ENCODE data around the gene EEF1AKMT1. TPM values are rescaled to one million over a fixed set of nuclear protein-coding genes. Genes with fewer than 3 reads are reported as not detected.

EEF1AKMT1 gene
- total RNA-seq, 4 donors from 2014 or later, result 7.4 to 20.0 (median 13.4) TPM

DNA sequence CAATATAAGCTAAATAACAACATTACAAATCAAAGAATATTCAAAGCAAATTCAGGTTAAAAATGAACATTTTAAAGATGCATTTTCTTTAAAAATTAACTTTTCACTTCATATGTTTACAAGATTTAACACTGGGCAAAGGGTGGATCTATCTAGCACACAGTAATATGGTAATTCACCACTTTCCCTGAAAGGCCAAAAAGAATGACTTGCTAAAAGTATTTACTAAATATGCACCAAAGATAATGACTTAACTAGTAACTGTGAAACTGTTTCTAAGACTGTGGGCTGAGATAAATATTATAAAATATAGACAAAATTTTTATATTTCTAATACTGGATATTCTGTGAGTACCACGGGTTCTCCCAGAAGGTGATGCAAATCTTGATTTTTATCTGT is 4.5 kb upstream of the EEF1AKMT1 start:
- TF ChIP-seq, protein P1, sequence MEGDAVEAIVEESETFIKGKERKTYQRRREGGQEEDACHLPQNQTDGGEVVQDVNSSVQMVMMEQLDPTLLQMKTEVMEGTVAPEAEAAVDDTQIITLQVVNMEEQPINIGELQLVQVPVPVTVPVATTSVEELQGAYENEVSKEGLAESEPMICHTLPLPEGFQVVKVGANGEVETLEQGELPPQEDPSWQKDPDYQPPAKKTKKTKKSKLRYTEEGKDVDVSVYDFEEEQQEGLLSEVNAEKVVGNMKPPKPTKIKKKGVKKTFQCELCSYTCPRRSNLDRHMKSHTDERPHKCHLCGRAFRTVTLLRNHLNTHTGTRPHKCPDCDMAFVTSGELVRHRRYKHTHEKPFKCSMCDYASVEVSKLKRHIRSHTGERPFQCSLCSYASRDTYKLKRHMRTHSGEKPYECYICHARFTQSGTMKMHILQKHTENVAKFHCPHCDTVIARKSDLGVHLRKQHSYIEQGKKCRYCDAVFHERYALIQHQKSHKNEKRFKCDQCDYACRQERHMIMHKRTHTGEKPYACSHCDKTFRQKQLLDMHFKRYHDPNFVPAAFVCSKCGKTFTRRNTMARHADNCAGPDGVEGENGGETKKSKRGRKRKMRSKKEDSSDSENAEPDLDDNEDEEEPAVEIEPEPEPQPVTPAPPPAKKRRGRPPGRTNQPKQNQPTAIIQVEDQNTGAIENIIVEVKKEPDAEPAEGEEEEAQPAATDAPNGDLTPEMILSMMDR (IDR thresholded peaks at IDR 0.05), result no peak
- no peak for ATAC-seq (ENCODE audit: low FRiP score)
- DNase-seq (ENCODE audit: low spot score), result no peak

DNA sequence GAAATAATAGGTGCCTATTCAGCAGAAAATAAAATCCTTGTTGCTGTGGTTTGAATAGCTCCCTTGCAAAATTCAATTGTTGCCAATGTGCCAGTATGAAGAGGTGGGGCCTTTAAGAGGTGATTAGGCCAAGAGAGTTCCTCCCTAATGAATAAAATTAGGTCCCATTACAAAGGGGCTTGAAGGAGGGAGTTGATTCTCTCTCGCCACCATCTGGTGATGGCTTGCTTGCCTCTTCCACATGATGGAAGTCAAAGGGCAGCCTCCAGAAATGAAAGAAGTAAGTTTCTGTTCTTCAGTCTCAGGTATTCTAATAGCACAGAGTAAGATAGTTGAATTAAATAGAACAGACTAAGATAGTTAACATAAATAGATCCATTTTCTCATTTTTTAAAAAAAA is 3.0 kb upstream of the EEF1AKMT1 start:
- ATAC-seq (ENCODE audit: low FRiP score) (no peak), DNase-seq (ENCODE audit: low spot score) (no peak)
- TF ChIP-seq, protein P1 (IDR thresholded peaks at IDR 0.05), result no peak

DNA sequence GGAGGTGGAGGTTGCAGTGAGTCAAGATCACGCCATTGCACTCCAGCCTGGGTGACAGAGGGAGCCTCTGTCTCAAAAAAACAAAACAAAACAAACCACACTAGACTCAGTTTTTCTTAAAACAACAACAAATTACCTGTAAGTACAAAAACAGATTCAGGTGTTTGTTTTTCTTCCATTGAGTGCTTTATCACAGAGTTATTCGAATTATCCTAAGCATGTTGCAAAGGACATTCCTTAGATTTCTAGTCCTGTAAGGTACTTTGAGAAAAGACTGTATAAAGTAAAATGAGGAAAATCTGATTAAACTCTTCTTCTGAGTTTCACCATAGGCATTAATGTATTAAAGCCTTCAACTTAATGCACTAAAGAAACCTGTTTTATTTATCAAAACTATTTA is 2.2 kb upstream of the EEF1AKMT1 start:
- TF ChIP-seq, protein P1 (IDR thresholded peaks at IDR 0.05), result no peak
- no peak for DNase-seq (ENCODE audit: low spot score)
- no peak for ATAC-seq (ENCODE audit: low FRiP score)

DNA sequence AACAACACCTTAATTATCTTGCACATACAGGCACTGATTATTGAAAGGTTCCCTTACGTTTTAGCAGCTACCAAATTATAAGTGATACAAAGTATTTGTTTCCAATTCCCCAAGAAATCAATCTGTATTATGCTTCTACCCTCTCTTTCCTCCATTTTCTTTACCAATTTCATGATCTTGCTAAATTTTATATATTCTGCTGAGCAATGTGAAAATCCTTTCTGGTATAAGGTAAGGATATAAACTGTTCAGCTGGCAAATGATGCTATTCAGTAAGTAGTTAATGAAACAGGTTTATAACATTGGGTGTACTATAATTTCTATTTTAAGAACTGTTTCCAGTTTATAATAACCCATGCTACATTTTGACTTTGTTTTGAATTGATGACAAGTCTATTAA is 985 bp upstream of the EEF1AKMT1 start:
- TF ChIP-seq, protein P1 (IDR thresholded peaks at IDR 0.05), result no peak
- ATAC-seq (ENCODE audit: low FRiP score) (no peak), DNase-seq (ENCODE audit: low spot score) (no peak)

DNA sequence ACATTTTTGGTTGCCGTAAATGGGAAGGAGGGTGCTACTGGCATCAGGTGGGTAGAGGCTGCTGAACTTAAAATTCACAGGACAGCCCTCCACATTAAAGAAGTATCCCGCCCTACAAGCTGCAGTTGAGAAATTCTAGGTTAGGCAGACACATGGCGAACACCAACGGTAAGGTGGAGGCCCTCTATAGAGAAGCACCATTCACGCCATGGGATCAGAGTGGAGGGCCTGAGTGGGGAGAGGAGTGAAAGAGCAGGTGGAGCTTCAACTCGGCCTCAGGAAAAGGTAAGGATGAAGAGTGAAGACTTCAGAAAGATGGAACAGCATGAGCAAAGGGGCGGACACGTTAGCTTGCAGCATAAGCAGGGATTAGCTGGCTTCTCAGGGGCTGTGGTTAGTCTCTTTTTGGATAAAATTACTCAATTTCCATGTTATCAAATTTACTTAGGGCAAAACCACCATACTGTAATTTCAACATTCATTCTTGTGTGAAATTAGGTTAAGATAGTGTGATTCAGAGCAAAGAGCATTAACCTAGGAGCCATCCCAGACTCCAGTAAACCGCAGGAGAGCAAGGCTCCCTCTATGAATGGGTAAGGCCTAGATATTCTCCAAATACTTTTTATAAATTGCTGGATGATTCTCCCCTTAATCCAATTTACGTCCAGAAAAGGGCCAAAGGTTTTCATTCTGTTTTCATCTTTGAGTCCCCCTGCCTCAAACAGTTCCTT is 1.2 kb downstream of the EEF1AKMT1 start:
- ATAC-seq (ENCODE audit: low FRiP score) (no peak), DNase-seq (ENCODE audit: low spot score) (no peak)
- TF ChIP-seq, protein P1 (IDR thresholded peaks at IDR 0.05), result no peak

DNA sequence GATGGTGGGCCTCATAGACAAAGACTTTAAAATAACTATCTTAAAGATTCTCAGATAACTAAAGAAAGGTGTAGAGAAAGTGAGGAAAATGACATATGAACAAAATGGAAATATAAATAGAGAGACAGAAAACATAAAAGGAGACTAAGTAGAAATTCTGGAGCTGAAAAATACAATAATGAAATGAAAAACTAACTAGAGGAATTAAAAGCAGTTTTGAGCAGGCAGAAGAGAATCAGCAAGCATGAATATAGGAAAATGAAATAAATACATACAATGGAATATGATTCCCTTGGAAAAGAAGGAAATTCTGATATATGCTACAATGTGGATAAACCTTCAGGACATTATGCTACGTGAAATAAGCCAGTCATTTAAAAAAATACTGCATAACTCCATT is 3.9 kb downstream of the EEF1AKMT1 start:
- ATAC-seq (ENCODE audit: low FRiP score) (no peak), DNase-seq (ENCODE audit: low spot score) (no peak)
- TF ChIP-seq, protein P1 (IDR thresholded peaks at IDR 0.05), result no peak

DNA sequence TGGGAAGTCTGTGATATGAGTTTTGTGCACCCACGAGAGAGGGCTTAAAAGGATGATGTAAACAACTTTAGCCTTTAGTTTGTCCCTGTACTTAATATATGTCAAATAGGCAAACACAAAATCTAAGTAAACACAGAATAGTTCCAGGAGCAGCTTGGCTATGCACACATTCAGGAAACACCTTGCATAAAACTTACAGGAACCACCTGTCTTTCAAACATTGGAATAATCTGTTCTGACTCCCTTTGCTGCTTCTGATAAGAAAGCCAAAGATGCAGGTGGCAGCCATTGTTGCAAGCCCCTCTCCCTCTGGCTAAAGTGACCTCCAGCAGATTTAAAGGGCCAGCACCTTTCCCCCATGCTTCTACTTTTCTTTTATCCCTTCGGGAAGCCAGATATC is 4.7 kb downstream of the EEF1AKMT1 start:
- TF ChIP-seq, protein P1 (IDR thresholded peaks at IDR 0.05), result no peak
- no peak for ATAC-seq (ENCODE audit: low FRiP score)
- no peak for DNase-seq (ENCODE audit: low spot score)
